Erythroblast (primary cell): Measurements from ENCODE around the gene TTI1.
"Not testable (repeated sequence)": the region's sequence is repeated elsewhere in the genome, so short reads cannot be mapped to it uniquely, and the experiment has no call there.

Experiments used
- DNase-seq, 2 experiments: peaks; one replicate each; lab custom pipeline; 2025; lab: John Stamatoyannopoulos, UW
- GATA1 ChIP-seq: IDR thresholded peaks from 2 replicates; pipeline ENCODE4 v1.6.1; 2011; ENCODE audit warnings: low read depth, mild to moderate bottlenecking, control low read depth, low read length, moderate library complexity
- POLR2A ChIP-seq: IDR thresholded peaks from 2 replicates; pipeline ENCODE4 v1.6.1; 2011; ENCODE audit warnings: mild to moderate bottlenecking, low read length

The TTI1 gene

DNA sequence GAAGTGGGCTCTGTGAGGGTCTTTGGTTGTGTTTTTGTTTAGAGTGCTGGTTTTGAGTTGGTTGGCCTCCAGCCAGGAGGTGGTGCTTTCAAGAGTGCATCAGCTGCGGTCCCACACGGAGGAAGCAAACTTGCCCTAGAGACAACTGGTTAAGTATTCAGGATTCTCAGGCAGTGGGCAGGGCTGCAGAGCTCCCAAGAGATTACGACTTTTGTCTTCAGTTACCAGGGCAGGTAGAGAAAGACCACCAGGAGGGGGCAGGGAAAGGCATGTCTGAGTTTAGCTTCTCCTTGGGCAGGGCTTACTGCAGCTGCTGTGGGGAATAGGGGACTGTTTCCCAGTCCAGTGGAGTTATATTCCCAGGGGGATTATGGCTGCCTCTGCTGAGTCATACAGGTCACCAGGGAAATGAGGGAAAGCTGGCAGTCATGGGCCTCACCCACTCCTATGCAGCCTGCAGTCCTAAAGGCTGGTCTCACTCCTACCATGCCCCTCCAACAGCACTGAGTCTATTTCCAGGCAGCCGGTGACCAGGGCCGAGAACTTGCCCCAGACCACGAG, 64.3 kb downstream of the TTI1 start:
- no peak for DNase-seq
- TF ChIP-seq GATA1 (no peak), POLR2A (no peak)

DNA sequence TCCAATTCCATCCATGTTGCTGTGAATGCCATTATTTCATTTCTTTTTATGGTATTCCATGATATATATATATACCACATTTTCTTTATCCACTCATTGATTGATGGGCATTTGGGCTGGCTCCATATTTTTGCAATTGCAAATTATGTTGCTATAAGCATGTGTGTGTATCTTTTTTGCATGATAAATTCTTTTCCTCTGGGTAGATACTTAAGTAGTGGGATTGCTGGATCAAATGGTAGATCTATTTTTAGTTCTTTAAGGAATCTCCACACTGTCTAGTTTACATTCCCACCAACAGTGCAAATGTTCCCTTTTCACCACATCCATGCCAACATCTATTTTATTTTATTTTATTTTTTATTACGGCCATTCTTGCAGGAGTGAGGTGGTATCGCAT, 69.8 kb downstream of the TTI1 start:
- DNase-seq = not testable (repeated sequence)

DNA sequence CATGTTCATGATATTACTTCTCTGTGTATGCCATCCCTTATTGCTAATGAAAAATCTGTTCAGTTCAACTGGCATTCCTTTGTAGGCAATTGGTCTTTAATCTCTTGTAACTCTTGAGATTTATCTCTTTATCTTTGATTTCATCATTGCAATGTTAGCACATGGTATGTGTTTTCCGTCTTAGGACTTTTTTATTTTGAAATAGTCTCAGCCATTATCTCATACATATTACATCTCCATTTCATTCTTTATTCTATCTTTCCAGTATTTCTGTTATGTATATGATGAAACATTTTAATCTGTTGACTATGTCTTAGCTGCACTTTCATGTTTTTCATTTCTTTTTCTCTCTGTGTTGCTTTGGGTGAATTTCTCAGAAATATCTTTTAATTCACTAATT, 72.2 kb downstream of the TTI1 start:
- TF ChIP-seq POLR2A (no peak), GATA1 (no peak)
- DNase-seq = no peak

- TF ChIP-seq GATA1 = no peak
- no peak for TF ChIP-seq POLR2A
- DNase-seq = peak; percentile 41 to 51
Measured at GRCh38 chr20:37958856-37959520, 74.3 kb downstream of the TTI1 start.

DNA sequence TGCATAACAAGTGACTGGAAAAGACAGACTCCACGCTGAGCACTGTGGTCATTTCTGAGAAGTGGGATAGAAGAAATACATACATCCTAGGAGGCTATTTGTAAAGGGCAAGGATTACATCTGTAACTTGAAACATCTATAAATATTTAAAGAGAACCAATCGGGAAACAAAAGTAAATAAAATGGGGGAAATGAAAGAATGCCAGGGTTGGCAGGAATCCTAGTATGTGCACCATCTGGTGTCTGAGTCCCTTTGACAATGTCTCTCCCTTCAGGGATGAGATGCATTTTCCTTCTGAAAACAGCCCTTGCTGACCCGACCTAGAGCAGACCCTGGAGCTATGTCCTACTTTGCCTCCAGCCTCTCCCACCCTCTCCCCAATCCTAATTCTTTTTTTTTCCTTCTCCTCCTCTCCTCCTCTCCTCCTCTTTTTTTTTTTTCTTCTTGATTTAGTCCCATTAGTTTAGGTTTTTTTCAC, 77.1 kb downstream of the TTI1 start:
- DNase-seq = no peak

DNA sequence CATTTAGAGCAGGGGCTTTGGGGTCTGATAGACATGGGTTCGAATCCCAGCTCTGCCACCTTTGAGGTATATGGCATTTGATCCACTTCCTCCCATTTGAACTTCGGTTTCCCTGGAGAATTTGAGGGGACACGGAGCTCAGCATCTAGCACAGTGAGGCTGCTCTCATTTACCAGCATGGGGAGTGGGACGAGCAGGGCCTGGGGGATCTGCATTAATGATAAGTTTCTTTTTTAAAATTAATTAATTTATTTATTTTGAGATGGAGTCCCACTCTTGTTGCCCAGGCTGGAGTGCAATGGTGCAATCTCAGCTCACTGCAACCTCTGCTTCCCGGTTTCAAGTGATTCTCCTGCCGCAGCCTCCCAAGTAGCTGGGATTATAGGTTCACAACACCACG, 77.7 kb downstream of the TTI1 start:
- TF ChIP-seq GATA1 (no peak), POLR2A (no peak)
- DNase-seq = no peak

More for the DNA sequence above, 77.1 kb downstream of the TTI1 start:
- TF ChIP-seq GATA1 = no peak
- TF ChIP-seq POLR2A = no peak

- DNase-seq = no peak
- TF ChIP-seq POLR2A = no peak
- no peak for TF ChIP-seq GATA1
Measured at GRCh38 chr20:37954626-37955025, 78.6 kb downstream of the TTI1 start.

DNA sequence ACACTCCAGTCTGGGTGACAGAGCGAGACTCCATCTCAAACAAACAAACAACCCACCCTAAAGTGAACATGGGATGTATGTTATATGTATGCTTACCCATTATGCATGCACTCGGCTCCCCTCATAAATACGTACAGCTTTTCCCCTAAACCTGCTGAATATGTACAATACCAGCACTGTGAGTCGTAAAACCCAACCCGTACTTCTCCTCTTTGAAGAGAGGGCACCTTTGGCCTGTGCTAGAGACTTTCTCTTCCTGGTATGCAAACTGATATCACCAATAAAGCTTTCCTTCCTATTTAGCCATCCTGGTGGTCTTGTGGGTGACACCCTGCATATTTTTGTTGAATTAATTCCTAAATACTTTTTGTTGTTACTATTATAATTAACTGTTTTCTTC, 79.1 kb downstream of the TTI1 start:
- no peak for TF ChIP-seq POLR2A
- TF ChIP-seq GATA1 = no peak
- DNase-seq = no peak

DNA sequence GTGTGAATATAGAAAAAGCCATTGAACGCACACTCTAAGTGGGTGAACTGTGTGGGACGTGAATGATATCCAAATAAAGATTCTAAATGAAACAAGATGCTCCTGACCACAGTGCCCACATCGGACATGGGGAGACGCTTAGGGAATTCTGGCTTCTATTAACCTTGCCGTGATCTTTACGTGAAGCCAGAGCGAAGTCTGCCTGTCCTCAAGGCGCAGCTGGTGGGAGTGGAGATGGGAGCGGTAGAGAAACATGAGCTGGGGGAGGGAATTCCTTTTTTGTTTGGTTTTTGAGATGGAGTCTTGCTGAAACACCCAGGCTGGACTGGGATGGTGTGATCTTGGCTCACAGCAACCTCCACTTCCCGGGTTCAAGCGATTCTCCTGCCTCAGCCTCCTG, 84.3 kb downstream of the TTI1 start:
- no peak for DNase-seq
- TF ChIP-seq POLR2A (no peak), GATA1 (no peak)

GRCh38 chr20:37947943-37948342, 85.3 kb downstream of the TTI1 start:
- no peak for DNase-seq
- TF ChIP-seq POLR2A = no peak
- TF ChIP-seq GATA1 = no peak

- no peak for TF ChIP-seq GATA1
- TF ChIP-seq POLR2A = no peak
- DNase-seq = no peak
Measured at GRCh38 chr20:37946946-37947345, 86.3 kb downstream of the TTI1 start.

- TF ChIP-seq GATA1 = no peak
- TF ChIP-seq POLR2A = no peak
- DNase-seq = no peak
Measured at GRCh38 chr20:37945091-37945547, 88.1 kb downstream of the TTI1 start.

DNA sequence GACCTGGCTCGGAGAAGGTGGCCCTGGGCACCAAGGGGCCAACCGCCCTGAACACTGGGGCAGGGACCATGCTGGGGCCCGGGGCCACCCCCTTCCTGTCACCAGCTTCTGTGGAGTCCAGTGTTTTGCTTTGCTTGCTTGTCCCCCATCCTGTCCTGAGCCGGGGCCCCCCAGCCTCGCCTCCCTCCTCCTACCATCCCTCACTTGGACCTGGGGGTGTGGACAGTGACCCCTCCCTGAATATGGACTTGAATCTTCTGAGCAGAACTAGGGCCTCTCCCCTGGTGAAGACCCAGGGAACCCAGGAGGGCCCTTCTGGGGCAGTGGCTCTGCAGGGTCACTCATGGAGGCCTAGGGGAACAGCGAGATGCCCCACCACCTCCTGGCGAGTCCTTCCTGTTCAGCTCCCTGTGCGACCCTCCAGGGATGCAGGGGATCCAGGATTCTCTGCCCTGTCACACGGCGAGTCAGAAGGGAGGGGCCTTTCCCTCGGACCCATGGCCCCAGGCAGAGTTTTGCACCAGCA, 88.7 kb downstream of the TTI1 start:
- DNase-seq = no peak
- no peak for TF ChIP-seq GATA1
- TF ChIP-seq POLR2A = no peak
